PFSK-1 (cell line): ENCODE results near the gene SDF4.

Experiments used
- FOXP2 ChIP-seq: optimal IDR thresholded peaks from 2 replicates; pipeline ENCODE3; 2011; ENCODE audit warnings: borderline replicate concordance, control low read depth, inconsistent platforms; ENCODE audit not compliant: insufficient read depth; ENCODE audit errors: extremely low read length, extremely low read depth
- POLR2AphosphoS5 ChIP-seq: IDR thresholded peaks from 2 replicates; pipeline ENCODE4 v1.6.1; 2012; ENCODE audit warnings: low read depth, mild to moderate bottlenecking, control low read depth, low read length, moderate library complexity
- REST ChIP-seq, 2 experiments: IDR thresholded peaks; 2 replicates each; pipeline versions ENCODE4 v1.6.1 to v1.8.0; 2011 to 2012; ENCODE audit warnings: low read depth in 2 of 2, low read length in 2 of 2, control low read depth in 1 of 2, inconsistent platforms in 1 of 2, mild to moderate bottlenecking in 1 of 2, moderate library complexity in 1 of 2; ENCODE audit not compliant: insufficient read depth in 1 of 2
- SIN3A ChIP-seq: IDR thresholded peaks from 2 replicates; pipeline ENCODE4 v1.6.1; 2012; ENCODE audit warnings: mild to moderate bottlenecking, low read length, moderate library complexity, borderline replicate concordance; ENCODE audit not compliant: insufficient read depth
- TAF1 ChIP-seq: IDR thresholded peaks from 2 replicates; pipeline ENCODE4 v1.6.1; 2012; ENCODE audit warnings: low read length, control low read depth, borderline replicate concordance; ENCODE audit not compliant: insufficient read depth

The SDF4 gene

GRCh38 chr1:1250786-1251284 is 19.0 kb upstream of the SDF4 start:
- no peak for TF ChIP-seq REST (IDR thresholded peaks at IDR 0.05; ENCODE audit: insufficient read depth in 1 of 2, low read depth in 2 of 2, low read length in 2 of 2)
- no peak for TF ChIP-seq FOXP2
- no peak for TF ChIP-seq TAF1
- TF ChIP-seq SIN3A = no peak
- TF ChIP-seq POLR2AphosphoS5 = no peak

- TF ChIP-seq FOXP2 = no peak
- TF ChIP-seq REST (IDR thresholded peaks at IDR 0.05; ENCODE audit: insufficient read depth in 1 of 2, low read depth in 2 of 2, low read length in 2 of 2) = no peak
- no peak for TF ChIP-seq TAF1
- no peak for TF ChIP-seq SIN3A
- no peak for TF ChIP-seq POLR2AphosphoS5
These were observed 15.6 kb upstream of the SDF4 start for GRCh38 chr1:1247341-1247913.

GRCh38 chr1:1246577-1247340 is 15.0 kb upstream of the SDF4 start, which contains the start of gene C1QTNF12:
Gene C1QTNF12 (minus strand): TSS chr1:1246722. CDS start chr1:1246690, 32 bp downstream.
- TF ChIP-seq SIN3A (no peak), FOXP2 (no peak), TAF1 (no peak), POLR2AphosphoS5 (no peak), REST (IDR thresholded peaks at IDR 0.05; ENCODE audit: insufficient read depth in 1 of 2, low read depth in 2 of 2, low read length in 2 of 2) (no peak)

DNA sequence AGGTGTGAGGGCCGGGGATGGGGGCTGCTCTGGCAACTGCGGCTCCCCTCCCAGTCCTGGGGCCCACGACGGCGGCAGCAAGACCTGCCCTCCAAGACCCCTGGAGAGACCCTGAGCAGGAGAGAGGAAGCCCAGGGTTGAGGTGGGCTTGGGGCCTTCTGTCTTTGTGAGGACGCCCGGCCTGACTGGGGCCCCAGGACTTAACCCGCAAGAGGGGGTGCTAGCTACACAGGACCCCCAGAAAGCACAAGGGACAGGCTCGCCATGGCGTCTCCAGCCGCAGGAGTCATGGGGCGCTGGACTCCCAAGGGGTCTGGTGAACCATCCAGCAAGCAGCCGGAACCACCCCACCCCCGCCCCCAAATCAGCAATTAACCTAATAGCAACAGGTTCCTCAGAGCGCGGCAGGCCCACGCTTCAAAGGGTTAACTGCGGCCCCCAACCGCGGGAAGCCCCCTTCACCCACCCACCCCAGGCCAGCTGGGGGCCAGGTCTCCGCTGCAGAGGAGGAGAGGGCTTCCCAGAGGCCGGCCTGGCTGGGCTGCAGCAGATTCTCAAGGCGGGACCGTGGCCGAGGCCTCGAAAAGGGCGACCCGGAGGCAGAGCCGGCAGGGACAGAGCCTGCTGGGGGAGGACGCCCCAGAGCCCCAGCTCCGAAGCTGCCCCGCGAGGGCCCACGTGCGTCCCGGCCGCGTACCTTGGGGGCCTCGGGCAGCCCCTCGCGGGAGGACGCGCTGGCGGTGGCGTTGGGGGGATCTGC is 14.2 kb upstream of the SDF4 start:
- no peak for TF ChIP-seq FOXP2
- no peak for TF ChIP-seq SIN3A
- TF ChIP-seq REST (IDR thresholded peaks at IDR 0.05; ENCODE audit: insufficient read depth in 1 of 2, low read depth in 2 of 2, low read length in 2 of 2) = no peak
- TF ChIP-seq POLR2AphosphoS5 = no peak
- no peak for TF ChIP-seq TAF1
